T-helper 22 cell (primary cell): ENCODE data around the gene LIPK.
"Not testable (repeated sequence)": the region's sequence is repeated elsewhere in the genome, so short reads cannot be mapped to it uniquely, and the experiment has no call there.

Experiments used
- DNase-seq: peaks from one replicate; pipeline ENCODE4 v3.0.0-alpha.2; 2020; ENCODE audit warnings: low read depth

Gene LIPK, protein sequence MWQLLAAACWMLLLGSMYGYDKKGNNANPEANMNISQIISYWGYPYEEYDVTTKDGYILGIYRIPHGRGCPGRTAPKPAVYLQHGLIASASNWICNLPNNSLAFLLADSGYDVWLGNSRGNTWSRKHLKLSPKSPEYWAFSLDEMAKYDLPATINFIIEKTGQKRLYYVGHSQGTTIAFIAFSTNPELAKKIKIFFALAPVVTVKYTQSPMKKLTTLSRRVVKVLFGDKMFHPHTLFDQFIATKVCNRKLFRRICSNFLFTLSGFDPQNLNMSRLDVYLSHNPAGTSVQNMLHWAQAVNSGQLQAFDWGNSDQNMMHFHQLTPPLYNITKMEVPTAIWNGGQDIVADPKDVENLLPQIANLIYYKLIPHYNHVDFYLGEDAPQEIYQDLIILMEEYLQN

DNA sequence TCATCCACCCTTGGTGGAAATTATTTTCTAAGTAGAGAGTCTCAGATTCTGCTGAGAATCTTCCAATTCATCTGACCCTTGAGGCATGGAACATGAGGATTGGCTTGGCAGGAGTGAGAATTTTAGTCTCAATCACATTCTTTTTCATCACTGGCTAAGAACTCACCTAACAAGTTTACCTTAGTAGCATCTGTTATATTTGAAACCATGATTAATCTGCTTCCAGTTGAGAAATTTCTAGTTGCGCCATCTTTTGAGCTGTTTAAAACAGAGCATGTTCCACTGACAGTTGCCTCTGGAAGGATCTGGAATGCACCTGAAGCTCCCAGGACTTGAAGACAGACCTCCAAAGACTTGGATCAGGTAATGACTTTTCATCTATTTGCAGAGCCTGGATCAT lies at the start of gene LIPK:
TSS of gene LIPK (plus strand) at position 292 of the 400 bp plus-strand sequence. CDS start 18,295 bp downstream, outside the sequence.
- no peak for DNase-seq

DNA sequence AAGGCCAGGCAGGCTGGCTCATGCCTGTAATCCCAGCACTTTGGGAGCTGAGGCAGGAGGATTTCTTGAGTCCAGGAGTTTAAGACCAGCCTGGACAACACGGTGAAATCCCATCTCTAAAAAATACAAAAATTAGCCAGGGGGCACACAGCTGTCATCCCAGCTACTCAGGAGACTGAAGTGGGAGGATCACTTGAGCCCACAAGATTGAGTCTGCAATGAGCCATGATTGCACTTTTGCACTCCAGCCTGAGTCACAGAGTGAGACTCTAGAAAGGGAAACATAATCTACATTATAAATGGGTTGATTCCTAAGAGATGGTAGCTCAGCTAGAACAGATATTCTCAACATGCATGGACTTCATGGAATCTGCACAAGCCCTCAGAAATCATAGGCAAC lies 48.1 kb upstream of the LIPK start:
- DNase-seq = no peak

- DNase-seq = no peak
These were observed 46.1 kb upstream of the LIPK start for GRCh38 chr10:88659725-88660597.

- no peak for DNase-seq
These were observed 45.5 kb upstream of the LIPK start for GRCh38 chr10:88660598-88660884.

DNA sequence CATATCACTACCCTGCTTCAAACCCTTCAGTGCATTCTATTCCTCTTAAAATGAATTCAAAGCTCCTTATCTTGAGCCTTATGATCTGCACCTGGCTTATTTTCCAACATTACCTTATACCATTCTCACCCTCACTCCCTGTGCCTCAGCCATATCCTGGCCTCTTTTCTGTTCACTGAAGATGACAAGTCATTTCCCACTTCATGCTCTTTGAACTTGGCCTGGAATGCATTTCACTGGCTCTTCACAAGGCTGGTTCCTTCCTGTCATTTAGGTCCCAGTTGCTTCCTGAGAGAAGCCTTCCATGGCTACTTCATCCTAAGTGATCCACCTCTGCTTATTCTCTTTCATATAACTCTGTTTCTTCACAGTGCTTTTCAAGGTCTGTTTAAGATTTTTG lies 45.0 kb upstream of the LIPK start:
- DNase-seq = no peak

GRCh38 chr10:88661577-88661976 lies 44.5 kb upstream of the LIPK start:
- no peak for DNase-seq

DNA sequence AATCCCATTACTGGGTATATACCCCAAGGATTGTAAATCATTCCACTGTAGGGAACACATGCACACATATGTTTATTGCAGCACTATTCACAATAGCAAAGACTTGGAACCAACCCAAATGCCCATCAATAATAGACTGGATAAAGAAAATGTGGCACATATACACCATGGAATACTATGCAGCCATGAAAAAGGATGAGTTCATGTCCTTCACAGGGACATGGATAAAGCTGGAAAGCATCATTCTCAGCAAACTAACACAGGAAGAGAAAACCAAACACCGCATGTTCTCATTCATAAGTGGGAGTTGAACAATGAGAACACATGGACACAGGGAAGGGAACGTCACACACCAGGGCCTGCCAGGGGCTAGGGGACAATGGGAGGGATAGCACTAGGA lies 42.9 kb upstream of the LIPK start:
- DNase-seq = not testable (repeated sequence)

- no peak for DNase-seq
These were observed 41.9 kb upstream of the LIPK start, which contains the start of gene LIPF for GRCh38 chr10:88664142-88664541. TSS of gene LIPF (plus strand) at chr10:88664442. CDS start at chr10:88667298, 2,856 bp downstream.

- no peak for DNase-seq
These were observed 37.6 kb upstream of the LIPK start for GRCh38 chr10:88668465-88668864.

DNA sequence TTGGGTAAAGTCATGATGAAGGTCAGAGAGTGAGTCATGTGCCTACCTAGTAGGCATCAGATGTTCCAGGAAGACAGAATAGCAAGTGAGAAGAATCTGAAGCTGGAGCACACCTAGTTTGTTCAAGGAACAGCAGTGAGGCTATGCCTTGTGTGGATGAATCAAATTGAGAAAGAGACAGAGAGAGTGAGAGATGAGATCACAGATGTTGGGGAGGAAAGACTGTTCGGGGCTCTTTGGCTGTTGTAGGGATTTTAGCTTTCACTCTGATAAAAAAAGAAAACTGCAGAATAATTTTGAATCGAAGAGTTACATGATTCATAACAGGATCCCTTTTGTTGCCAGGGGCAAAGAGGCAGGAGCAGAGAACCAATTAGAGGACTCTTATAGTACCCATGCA lies 35.6 kb upstream of the LIPK start:
- DNase-seq = no peak

DNA sequence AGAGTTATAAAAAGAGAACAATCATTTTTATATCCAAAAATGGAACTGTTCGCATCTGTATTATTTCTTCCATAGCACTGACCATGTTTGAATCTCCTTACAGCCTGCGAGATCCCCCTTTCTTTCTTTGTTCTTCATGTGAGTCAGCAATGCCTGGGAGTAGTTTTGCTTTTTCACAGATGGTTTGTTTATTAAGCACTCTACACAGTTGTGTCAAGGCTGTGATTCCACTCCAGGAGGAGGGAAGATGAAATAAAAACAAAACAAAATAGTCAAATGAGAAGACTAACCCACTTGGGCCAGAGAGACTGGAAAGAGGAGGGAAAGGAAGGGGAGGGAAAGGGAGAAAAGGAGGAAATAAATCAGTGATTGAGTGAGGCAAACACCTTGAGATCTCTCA lies 34.0 kb upstream of the LIPK start:
- DNase-seq = no peak

DNA sequence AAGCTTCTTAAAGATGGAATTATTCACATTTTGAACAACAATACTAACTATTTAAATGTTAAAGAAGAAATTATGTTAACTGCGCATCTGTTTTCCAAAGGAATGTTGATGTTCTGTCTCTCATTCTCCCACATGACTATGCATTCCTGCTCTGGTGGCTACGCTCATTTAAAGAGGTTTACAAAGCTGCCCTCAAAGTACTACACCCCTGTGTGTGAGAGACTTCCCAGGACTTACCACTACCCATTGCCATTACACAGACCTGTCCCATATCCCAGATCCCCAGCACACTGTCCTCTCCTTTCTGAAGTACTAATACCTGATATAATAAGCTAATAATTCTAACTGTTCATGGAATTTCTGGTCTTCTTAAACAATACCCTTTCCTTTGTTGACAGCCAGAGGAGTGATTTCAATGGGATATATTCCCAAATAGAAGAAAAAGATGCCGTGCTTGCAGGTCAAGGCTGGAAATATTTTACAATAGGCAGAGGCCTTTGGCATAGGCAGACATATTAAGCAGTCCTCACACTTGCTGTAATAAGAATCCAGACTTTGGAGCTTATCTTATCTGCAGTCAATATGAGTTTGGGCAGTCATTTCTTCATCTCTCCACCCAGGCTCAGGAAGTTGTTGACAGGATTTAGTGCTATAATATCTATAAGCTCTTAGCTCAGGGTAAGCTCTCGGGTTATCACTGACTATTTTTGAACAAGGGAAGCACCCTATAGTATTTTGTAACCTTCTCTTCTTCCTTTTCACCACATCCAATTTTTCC lies 29.6 kb upstream of the LIPK start:
- DNase-seq = no peak

GRCh38 chr10:88680958-88681357 lies 25.1 kb upstream of the LIPK start:
- no peak for DNase-seq

GRCh38 chr10:88682491-88682890 lies 23.6 kb upstream of the LIPK start:
- DNase-seq = no peak

GRCh38 chr10:88687853-88688467 lies 18.1 kb upstream of the LIPK start:
- DNase-seq = no peak

- no peak for DNase-seq
These were observed 16.7 kb upstream of the LIPK start for GRCh38 chr10:88689366-88689765.

- DNase-seq = no peak
These were observed 12.5 kb upstream of the LIPK start for GRCh38 chr10:88693392-88694020.

GRCh38 chr10:88702848-88703597 lies 3.0 kb upstream of the LIPK start:
- DNase-seq = no peak

GRCh38 chr10:88707429-88708155 lies 1.5 kb downstream of the LIPK start:
- DNase-seq = no peak

GRCh38 chr10:88709361-88709760 lies 3.3 kb downstream of the LIPK start:
- not testable (repeated sequence) for DNase-seq
